Activated CD4-positive, alpha-beta T cell treated with anti-CD3 and anti-CD28 coated beads, Interleukin-2, amount 10 ng/mL, durations not matched to agents 24 days and 14 days (primary cell): Measurements from ENCODE around the gene ADCY7. TPM values are rescaled to one million over a fixed set of nuclear protein-coding genes. Genes with fewer than 3 reads are reported as not detected.
A peak's percentile ranks its signal among the peaks of the same experiment; 100 is the strongest.

Source experiments
- DNase-seq: peaks from one replicate; pipeline ENCODE4 v3.0.0; 2022
- H3K27ac Mint-ChIP-seq: one replicate; pipeline ENCODE4 v1.8.0; 2022; ENCODE audit warnings: mild to moderate bottlenecking, mixed read lengths
- H3K27me3 Mint-ChIP-seq: one replicate; pipeline ENCODE4 v1.8.0; 2022; ENCODE audit warnings: mixed read lengths
- H3K36me3 Mint-ChIP-seq: one replicate; pipeline ENCODE4 v1.8.0; 2022; ENCODE audit warnings: low read depth, mild to moderate bottlenecking, mixed read lengths
- H3K4me1 Mint-ChIP-seq: one replicate; pipeline ENCODE4 v1.8.0; 2021; ENCODE audit warnings: mixed read lengths
- H3K4me3 Mint-ChIP-seq: one replicate; pipeline ENCODE4 v1.8.0; 2022; ENCODE audit warnings: mild to moderate bottlenecking, moderate library complexity, mixed read lengths
- H3K9me3 Mint-ChIP-seq: one replicate; pipeline ENCODE4 v1.8.0; 2021; ENCODE audit warnings: mixed read lengths
- intact Hi-C: fragments of 100-400 bp; cut with micrococcal nuclease; formaldehyde crosslinking; loops from one replicate; pipeline ENCODE4 v1.15.1; 2023
- total RNA-seq: library from RNA; stranded (reverse); gene quantifications from 2 replicates; pipeline ENCODE4 v1.2.3, GENCODE V29; 2022

Gene ADCY7
- total RNA-seq, 1 donor from 2014 or later: 86.2 TPM

GRCh38 chr16:50267151-50267631 is 840 bp downstream of the ADCY7 start:
- Mint-ChIP-seq H3K4me1 (peaks cover 65% of the 10 kb centered on the region), H3K27me3 (no peaks in the 10 kb centered on the region), H3K4me3 (peak overlapping the region; percentile 96), H3K27ac (peak overlapping the region; percentile 96), H3K36me3 (peaks cover 13% of the 10 kb centered on the region), H3K9me3 (no peaks in the 10 kb centered on the region)
- intact Hi-C loops: loop anchor here (1.0 to 5.0 kb wide), 4 partner anchors 22 to 415 kb away; partner anchors contain the start of genes BRD7 and SNX20
- DNase-seq: no peak

- Mint-ChIP-seq H3K27me3 (no peaks in the 10 kb centered on the region), H3K4me3 (peak overlapping the region; percentile 96), H3K9me3 (no peaks in the 10 kb centered on the region), H3K4me1 (peaks cover 70% of the 10 kb centered on the region), H3K27ac (peak overlapping the region; percentile 96), H3K36me3 (peaks cover 17% of the 10 kb centered on the region)
- intact Hi-C loops: loop anchor here (1.0 to 5.0 kb wide), 4 partner anchors 22 to 415 kb away; partner anchors contain the start of genes BRD7 and SNX20
- peak; percentile 69 for DNase-seq
Measured at GRCh38 chr16:50267651-50268050, 1.3 kb downstream of the ADCY7 start.

DNA sequence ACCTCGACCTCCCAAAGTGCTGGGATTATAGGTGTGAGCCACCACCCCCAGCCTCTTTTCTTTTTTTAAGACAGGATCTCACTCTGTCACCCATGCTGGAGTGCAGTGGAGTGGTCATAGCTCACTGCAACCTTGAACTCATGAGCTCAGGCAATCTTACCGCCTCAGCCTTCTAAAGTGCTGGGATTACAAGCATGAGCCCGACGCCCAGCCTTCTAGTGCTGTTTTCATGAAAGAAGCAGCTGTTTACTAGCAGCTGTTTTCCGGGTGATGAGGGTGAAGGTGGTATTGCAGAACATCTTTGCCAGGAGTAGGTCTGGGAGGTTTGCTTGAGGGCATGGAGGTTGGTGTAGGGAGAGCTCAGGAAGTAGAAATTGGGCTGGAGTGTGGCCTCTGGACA is 2.0 kb downstream of the ADCY7 start:
- intact Hi-C loops: loop anchor here (5.0 kb wide), 3 partner anchors 56 to 414 kb away; partner anchors contain the start of genes BRD7 and SNX20
- H3K9me3 Mint-ChIP-seq: no peaks in the 10 kb centered on the region
- peaks cover 74% of the 10 kb centered on the region for H3K4me1 Mint-ChIP-seq
- peak overlapping the region; percentile 96 for H3K4me3 Mint-ChIP-seq
- no peak for DNase-seq
- H3K27ac Mint-ChIP-seq: peak overlapping the region; percentile 67
- no peaks in the 10 kb centered on the region for H3K27me3 Mint-ChIP-seq
- H3K36me3 Mint-ChIP-seq: peaks cover 17% of the 10 kb centered on the region

- no peaks in the 10 kb centered on the region for H3K9me3 Mint-ChIP-seq
- no peaks in the 10 kb centered on the region for H3K27me3 Mint-ChIP-seq
- peak overlapping the region; percentile 48 for H3K4me3 Mint-ChIP-seq
- intact Hi-C loops: loop anchor here (5.0 kb wide), 3 partner anchors 57 to 413 kb away; partner anchors contain the start of genes BRD7 and SNX20
- peaks cover 21% of the 10 kb centered on the region for H3K36me3 Mint-ChIP-seq
- H3K4me1 Mint-ChIP-seq: peaks cover 76% of the 10 kb centered on the region
- H3K27ac Mint-ChIP-seq: peak overlapping the region; percentile 62
- DNase-seq: no peak
Measured at GRCh38 chr16:50269061-50269705, 2.8 kb downstream of the ADCY7 start.

DNA sequence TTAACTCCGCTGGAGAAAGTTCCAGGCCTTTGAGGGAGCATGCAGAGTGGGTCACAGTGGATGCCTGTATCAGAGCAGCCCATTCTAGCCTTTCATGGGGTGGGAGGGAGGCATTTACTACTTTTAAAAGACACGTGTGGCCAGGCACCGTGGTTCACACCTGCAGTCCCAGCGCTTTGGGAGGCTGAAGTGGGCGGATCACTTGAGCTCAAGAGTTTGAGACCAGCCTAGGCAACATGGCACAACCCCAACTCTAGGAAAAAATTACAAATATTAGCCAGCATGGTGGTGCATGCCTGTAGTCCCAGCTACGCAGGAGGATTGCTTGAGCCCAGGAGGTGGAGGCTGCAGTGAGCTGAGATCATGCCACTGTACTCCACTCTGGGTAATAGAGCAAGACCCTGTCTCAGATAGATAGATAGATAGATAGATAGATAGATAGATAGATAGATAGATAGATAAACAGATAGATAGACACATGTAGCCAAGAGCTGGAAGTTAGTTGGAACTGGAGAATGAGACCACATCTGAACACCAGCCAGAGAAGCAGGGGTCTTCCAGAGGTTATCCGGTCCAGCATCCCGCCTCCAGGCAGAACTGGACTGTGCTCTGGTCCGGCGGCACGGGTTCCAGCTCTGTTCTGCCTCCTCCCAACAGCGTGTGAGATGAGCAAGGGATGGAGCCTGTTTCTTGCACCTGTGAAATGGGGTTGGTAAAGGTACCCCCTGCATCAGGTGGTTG is 3.6 kb downstream of the ADCY7 start:
- intact Hi-C loops: loop anchor here (5.0 kb wide), 3 partner anchors 58 to 412 kb away; partner anchors contain the start of genes BRD7 and SNX20
- H3K9me3 Mint-ChIP-seq: no peaks in the 10 kb centered on the region
- peaks cover 74% of the 10 kb centered on the region for H3K4me1 Mint-ChIP-seq
- no peak for DNase-seq
- peak overlapping the region; percentile 48 for H3K4me3 Mint-ChIP-seq
- peaks cover 21% of the 10 kb centered on the region for H3K36me3 Mint-ChIP-seq
- no peaks in the 10 kb centered on the region for H3K27me3 Mint-ChIP-seq
- H3K27ac Mint-ChIP-seq: peak overlapping the region; percentile 51

DNA sequence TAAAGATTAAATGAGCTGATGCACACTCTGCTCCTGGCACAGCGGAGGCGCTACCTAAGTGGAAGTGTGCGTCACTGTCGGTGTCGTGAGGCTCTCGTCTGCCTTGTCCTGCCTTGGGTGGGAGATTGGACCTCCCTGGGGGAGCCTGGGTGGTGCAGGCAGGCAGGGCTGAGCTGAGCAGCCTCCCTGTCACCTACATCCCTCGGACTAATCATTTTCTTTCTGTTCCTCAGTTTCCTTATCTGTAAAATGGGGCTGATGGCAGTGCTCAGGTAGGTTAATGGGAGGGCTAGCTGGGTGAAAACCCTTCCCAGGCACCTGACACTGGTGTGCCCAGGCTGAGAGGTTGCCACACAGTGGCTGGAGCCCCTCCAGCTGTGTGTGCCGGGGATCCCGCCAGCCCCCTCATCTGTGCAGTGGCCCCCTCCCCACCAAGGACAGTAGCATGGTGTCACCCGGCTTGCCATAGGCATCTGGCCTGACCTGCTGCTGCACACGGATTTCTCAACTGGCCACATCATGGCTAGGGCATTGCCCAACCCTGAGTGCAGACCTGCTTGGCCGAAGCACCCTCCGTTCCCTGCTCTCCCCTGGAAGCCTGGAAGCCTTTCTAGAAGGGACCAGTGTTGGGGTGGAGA is 4.3 kb downstream of the ADCY7 start:
- no peaks in the 10 kb centered on the region for H3K27me3 Mint-ChIP-seq
- H3K4me1 Mint-ChIP-seq: peaks cover 74% of the 10 kb centered on the region
- no peak for DNase-seq
- H3K4me3 Mint-ChIP-seq: no peak overlapping the region
- H3K27ac Mint-ChIP-seq: no peak overlapping the region
- intact Hi-C loops: no loop called here
- H3K9me3 Mint-ChIP-seq: no peaks in the 10 kb centered on the region
- H3K36me3 Mint-ChIP-seq: peaks cover 21% of the 10 kb centered on the region

DNA sequence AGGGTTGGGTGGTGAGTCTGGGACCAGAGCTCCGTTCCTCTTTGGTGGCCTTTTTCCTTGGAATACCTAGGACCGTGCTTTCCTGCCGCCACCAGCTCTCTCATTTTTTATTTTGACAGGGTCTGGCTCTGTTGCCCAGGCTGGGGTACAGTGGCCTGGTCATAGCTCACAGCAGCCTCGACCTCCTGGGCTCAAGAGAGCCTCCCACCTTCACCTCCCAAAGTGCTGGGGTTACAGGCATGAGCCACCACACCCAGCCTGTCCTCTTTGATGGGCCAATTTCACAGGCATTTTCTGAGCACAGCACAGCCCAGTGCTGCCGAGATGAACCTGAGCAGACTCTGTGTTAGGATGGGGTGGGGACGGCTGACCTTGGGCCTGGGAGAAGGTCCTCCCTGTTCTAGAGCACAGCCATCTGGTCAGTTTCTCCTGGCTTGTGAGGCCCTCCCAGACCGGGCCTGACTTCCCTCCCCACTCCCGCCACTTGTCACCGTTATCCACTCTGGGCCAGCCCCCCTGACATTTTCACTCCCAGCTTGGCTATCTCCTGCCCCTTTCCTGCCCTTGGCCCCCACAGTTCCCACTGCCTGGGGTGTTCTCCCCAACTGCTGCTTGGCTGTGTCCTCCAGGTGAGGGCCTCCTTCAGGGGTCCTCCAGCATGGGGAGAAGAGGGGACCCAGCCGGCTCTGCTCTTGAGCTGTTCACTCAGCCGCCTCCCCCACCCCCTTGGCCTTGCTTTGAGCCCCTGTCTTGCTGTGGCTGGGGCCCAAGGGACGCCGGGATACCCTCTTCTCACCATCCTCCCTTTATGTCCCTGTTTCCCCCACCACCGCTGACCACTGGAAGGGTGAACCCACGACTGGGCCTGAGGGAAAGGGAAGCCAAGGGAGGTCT is 5.0 kb downstream of the ADCY7 start:
- no peaks in the 10 kb centered on the region for H3K27me3 Mint-ChIP-seq
- H3K36me3 Mint-ChIP-seq: peaks cover 21% of the 10 kb centered on the region
- intact Hi-C loops: no loop called here
- peaks cover 74% of the 10 kb centered on the region for H3K4me1 Mint-ChIP-seq
- no peak for DNase-seq
- H3K4me3 Mint-ChIP-seq: no peak overlapping the region
- no peaks in the 10 kb centered on the region for H3K9me3 Mint-ChIP-seq
- peak overlapping the region; percentile 56 for H3K27ac Mint-ChIP-seq

DNA sequence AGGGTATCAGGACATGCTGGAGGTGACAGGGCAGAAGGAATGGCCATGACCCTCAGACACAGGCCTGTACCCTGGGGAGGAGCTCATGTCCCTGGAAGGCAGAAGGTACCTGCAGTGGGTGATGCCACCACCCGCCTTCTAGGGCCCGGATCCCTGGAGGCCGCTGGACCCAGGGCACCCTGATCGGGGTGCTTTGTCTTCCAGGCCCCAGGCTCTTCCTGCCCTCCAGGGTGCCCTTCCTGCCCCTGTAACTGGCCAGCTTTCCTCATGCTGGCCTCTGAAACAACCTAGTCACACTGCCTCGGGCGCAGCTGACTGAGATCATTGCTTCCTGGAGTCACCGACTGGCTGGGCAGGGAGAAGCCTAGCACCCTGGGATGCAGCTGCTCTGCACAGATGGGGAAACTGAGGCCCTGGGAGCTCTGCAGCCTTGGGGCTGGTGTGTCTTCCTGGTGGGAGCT is 5.8 kb downstream of the ADCY7 start:
- intact Hi-C loops: no loop called here
- Mint-ChIP-seq H3K27ac (peak overlapping the region; percentile 70), H3K4me3 (peak overlapping the region; percentile 17), H3K27me3 (no peaks in the 10 kb centered on the region), H3K4me1 (peaks cover 79% of the 10 kb centered on the region), H3K36me3 (peaks cover 25% of the 10 kb centered on the region), H3K9me3 (no peaks in the 10 kb centered on the region)
- no peak for DNase-seq

DNA sequence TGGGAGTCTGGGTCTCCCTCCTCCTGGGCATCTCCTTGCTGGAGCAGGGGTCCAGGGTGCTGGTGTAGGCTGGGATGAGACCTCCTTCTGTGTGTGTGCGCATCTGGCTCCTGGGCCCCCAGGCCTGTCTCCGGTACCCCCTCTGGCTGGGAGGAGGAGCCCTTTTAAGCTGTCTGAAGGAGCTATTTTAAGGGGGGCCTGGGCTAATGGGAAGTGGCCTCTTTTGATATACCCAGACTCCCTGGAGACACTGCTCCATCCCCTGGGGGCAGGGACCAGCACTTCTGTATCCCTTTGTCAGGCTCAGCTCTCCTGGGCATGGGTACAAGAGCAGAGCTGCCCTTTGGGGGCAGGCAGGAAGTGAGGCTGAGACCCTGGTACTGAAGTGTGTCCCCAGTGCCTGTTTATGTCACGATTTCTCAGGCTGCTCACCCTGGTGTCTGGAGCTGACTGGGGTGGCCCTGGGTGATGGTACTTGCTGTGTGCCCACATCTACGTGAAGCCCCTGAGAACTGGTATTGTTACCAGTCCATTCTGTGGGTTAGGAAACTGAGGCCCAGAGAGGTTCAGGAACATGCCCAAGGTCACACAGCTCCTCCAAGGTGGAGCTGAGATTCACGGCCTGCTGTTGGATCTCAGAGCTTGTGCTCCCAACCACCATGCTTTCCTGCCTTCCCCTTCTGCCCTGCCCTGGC is 6.5 kb downstream of the ADCY7 start:
- H3K36me3 Mint-ChIP-seq: peaks cover 28% of the 10 kb centered on the region
- intact Hi-C loops: no loop called here
- DNase-seq: no peak
- H3K27me3 Mint-ChIP-seq: no peaks in the 10 kb centered on the region
- H3K9me3 Mint-ChIP-seq: peaks cover 2% of the 10 kb centered on the region
- H3K27ac Mint-ChIP-seq: peak overlapping the region; percentile 99
- H3K4me3 Mint-ChIP-seq: peak overlapping the region; percentile 99
- H3K4me1 Mint-ChIP-seq: peaks cover 81% of the 10 kb centered on the region

- peaks cover 82% of the 10 kb centered on the region for H3K4me1 Mint-ChIP-seq
- H3K9me3 Mint-ChIP-seq: peaks cover 4% of the 10 kb centered on the region
- H3K27me3 Mint-ChIP-seq: no peaks in the 10 kb centered on the region
- DNase-seq: no peak
- intact Hi-C loops: no loop called here
- peak overlapping the region; percentile 99 for H3K4me3 Mint-ChIP-seq
- H3K27ac Mint-ChIP-seq: peak overlapping the region; percentile 99
- peaks cover 31% of the 10 kb centered on the region for H3K36me3 Mint-ChIP-seq
Measured at GRCh38 chr16:50273382-50273690, 7.0 kb downstream of the ADCY7 start.

GRCh38 chr16:50273888-50274325 is 7.6 kb downstream of the ADCY7 start:
- peak; percentile 82 for DNase-seq
- Mint-ChIP-seq H3K36me3 (peaks cover 31% of the 10 kb centered on the region), H3K27me3 (no peaks in the 10 kb centered on the region), H3K4me3 (peak overlapping the region; percentile 99), H3K4me1 (peaks cover 84% of the 10 kb centered on the region), H3K9me3 (peaks cover 4% of the 10 kb centered on the region), H3K27ac (peak overlapping the region; percentile 99)
- intact Hi-C loops: loop anchor here (1.0 kb wide), 1 partner anchor 8 kb away; the partner anchor contains the start of gene ADCY7

GRCh38 chr16:50274326-50275097 is 8.2 kb downstream of the ADCY7 start:
- Mint-ChIP-seq H3K27ac (peak overlapping the region; percentile 99), H3K36me3 (peaks cover 32% of the 10 kb centered on the region), H3K9me3 (peaks cover 4% of the 10 kb centered on the region), H3K4me1 (peaks cover 84% of the 10 kb centered on the region), H3K4me3 (peak overlapping the region; percentile 99), H3K27me3 (no peaks in the 10 kb centered on the region)
- intact Hi-C loops: loop anchor here (1.0 to 5.0 kb wide), 5 partner anchors 8 to 468 kb away; partner anchors contain the start of genes ADCY7, CYLD and TENT4B
- DNase-seq: peak; percentile 83
